G401 (cell line): ENCODE measurements around the gene FBXO2. TPM values are rescaled to one million over a fixed set of nuclear protein-coding genes. Genes with fewer than 3 reads are reported as not detected.
"Not testable (repeated sequence)": the region's sequence is repeated elsewhere in the genome, so short reads cannot be mapped to it uniquely, and the experiment has no call there.

Source experiments
- DNase-seq: peaks from one replicate; pipeline ENCODE4 v3.0.0-alpha.2; 2015; ENCODE audit warnings: low spot score
- in situ Hi-C: cut with HindIII; loops from 2 replicates; pipeline ENCODE4 v1.10.0; 2016; ENCODE audit warnings: low sequenced_read_pairs, mixed read lengths
- total RNA-seq: library from RNA; depleted of rRNA; stranded (reverse); fragments of >200 nt; shearing (Covaris generic); gene quantifications from 2 replicates; pipeline ENCODE4 v1.2.3, GENCODE V29; 2014; rRNA removed

FBXO2 gene
- total RNA-seq, 1 experiment from 2014 or later = 138 TPM

DNA sequence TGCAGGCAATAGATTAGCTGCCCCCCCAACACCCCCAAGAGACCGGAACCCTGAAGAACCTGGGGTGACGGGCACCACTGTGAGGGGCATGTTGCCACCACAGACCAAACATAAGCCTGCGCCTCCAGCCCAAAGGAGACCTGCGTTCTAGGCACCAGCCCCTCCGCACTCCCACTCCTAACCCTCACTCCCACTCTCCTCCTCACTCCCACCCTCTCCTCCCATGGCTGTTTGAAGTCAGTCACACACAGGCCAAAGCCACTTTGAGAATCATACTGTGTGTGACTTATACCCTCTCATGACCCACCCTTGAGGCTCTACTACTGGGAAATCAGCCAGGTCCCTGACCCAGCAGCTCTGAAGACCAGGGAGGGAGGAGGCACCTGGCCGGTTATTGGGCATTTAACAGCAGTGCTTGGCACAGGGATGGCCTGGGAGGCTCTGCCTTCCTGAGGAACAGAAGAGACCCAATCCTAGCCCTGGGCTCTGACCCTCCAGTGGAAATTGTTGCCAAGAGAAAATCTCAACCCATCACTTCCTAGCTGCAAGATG lies 43.5 kb downstream of the FBXO2 start:
- in situ Hi-C loops = no loop called here
- DNase-seq = no peak

- in situ Hi-C loops = not testable (repeated sequence)
Measured at GRCh38 chr1:11609378-11609777, 44.9 kb downstream of the FBXO2 start.

GRCh38 chr1:11608596-11609130 lies 45.6 kb downstream of the FBXO2 start:
- in situ Hi-C loops, DNase-seq: not testable (repeated sequence)

More at GRCh38 chr1:11609378-11609777, 44.9 kb downstream of the FBXO2 start:
- DNase-seq = not testable (repeated sequence)

- in situ Hi-C loops = no loop called here
Measured at GRCh38 chr1:11606775-11607174, 47.5 kb downstream of the FBXO2 start.

GRCh38 chr1:11602981-11603380 lies 51.2 kb downstream of the FBXO2 start:
- DNase-seq = no peak
- in situ Hi-C loops = no loop called here

More at GRCh38 chr1:11606775-11607174, 47.5 kb downstream of the FBXO2 start:
- no peak for DNase-seq

- in situ Hi-C loops = no loop called here
- DNase-seq = no peak
Measured at GRCh38 chr1:11602424-11602823, 51.8 kb downstream of the FBXO2 start.

DNA sequence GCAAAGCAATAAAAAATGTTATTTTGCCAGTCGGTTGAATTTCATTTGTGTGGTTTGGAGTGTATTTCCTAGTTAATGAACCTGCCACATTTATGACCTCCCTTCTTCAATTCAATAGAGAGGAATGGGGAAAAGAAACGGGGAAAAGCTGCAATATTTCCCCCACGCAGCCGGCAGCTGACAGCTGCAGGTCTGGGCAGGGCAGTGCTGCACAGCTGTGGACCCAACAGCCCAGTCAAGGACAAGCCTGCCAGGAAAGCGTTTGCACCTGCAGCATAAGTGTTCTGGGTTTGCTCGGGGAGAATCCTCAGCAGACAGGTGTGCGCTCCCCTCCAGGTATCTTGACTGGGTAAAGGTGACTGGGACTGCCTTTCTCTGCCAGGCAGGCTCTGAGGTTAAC lies 53.4 kb downstream of the FBXO2 start:
- in situ Hi-C loops = no loop called here
- DNase-seq = no peak

DNA sequence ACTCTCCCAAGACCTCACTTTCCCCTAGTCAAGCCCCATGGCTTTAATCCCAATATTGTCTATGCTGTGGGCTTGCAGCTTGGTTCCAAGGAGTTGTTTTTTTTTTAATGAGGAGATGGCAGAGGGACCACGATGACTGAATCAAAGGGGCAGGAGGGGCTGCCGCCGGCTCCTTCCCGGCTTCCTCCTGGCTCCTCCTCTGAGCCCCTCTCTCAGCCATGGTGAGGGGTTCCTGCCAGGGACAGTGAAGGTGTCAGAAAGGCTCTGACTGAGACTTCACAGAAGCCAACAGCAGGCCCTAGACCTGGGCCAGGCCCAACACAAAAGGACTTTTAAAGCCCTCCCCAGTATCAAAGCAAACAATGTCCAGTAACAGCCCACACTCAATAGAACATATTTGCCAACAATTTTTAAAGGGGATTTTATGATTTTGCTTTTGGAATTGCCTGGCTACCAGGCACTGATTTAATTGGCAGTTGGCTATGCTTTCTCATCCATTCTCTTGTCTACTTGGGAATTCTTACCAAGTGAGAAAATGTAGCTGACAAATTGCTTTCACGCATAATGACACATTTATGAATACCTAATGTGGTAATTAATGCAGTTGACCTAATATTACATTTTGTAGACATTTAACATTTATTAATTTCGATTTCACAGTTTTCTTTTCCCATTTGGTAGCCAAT lies 54.2 kb downstream of the FBXO2 start:
- no peak for DNase-seq
- in situ Hi-C loops = no loop called here

- DNase-seq = no peak
- in situ Hi-C loops = no loop called here
Measured at GRCh38 chr1:11598461-11598860, 55.8 kb downstream of the FBXO2 start.

Other genes starting within 250 kb of the FBXO2 start
- gene DISP3, start 175.3 kb downstream of the FBXO2 start, total RNA-seq = not detected in 2 replicates
- 37.7 and 39.7 TPM in 2 replicates for gene FBXO44, start 448 bp upstream of the FBXO2 start, total RNA-seq
- 3.1 TPM in 1 of 2 replicates, not detected in the other for gene FBXO6, start 9.8 kb upstream of the FBXO2 start, total RNA-seq
- 144 and 155 TPM in 2 replicates for gene MAD2L2, start 26.7 kb upstream of the FBXO2 start, total RNA-seq
- 0.14 and 1.4 TPM in 2 replicates for gene DRAXIN, start 37.3 kb upstream of the FBXO2 start, total RNA-seq
- gene AGTRAP, start 81.7 kb upstream of the FBXO2 start, total RNA-seq = 97.2 and 147 TPM in 2 replicates
- not detected in 2 replicates for gene C1orf167, start 107.8 kb upstream of the FBXO2 start, total RNA-seq
- 26.3 and 34.4 TPM in 2 replicates for gene MTHFR, start 151.5 kb upstream of the FBXO2 start, total RNA-seq
- 1.8 and 6.8 TPM in 2 replicates for gene CLCN6, start 151.8 kb upstream of the FBXO2 start, total RNA-seq
- gene NPPA, start 193.4 kb upstream of the FBXO2 start, total RNA-seq = not detected in 2 replicates
- gene NPPB, start 204.5 kb upstream of the FBXO2 start, total RNA-seq = not detected in 2 replicates